SK-N-MC (cell line): ENCODE data around the gene GPC6.

Experiments
- EZH2 ChIP-seq: fragments of 200-600 bp; sonication (generic); IDR thresholded peaks from one replicate; pipeline ENCODE4 v1.6.1; 2017; ENCODE audit warnings: antibody characterized with exemption
- POLR2AphosphoS5 ChIP-seq: IDR thresholded peaks from 2 replicates; pipeline ENCODE4 v1.6.1; 2012; ENCODE audit warnings: mild to moderate bottlenecking, low read depth, low read length, borderline replicate concordance

DNA sequence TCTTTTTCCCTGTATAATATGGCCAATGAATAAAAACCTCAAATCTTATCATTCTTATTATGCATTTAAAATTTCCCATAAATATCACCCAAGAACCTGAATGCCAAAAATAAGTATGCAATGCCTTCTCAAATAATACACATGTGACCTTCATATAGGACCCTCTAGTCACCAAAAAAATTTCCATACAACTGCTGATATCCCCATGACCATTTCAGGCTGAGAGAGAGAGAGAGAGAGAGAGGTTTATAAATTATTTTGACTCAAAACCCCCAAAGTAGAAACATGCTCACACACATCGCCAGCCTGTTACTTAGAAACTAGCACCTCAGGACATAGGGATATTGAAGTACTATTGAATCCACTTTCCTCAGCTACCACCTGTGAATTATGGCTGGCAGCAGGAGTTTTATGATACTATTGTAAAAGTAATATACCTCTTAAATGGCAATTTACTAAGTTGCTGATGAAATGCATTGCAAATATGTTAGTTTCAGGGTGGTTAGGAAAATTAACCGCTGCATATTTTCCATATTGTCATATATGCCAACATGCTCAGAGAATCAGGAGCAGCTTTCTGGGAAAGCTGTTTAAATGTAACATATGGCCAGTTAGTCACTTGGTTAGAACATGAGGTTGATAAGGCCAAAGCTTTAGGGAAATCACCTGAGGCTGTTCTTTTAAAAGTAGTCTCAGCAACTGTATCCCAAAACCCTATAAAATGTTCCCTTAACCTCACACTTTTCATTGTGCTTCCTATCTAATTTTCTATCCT is 1022.0 kb downstream of the GPC6 start:
- TF ChIP-seq EZH2 (no peak), POLR2AphosphoS5 (no peak)
